Panc1 (cell line): ENCODE results near the gene SLC37A1. TPM values are rescaled to one million over a fixed set of nuclear protein-coding genes. Genes with fewer than 3 reads are reported as not detected.
"Not testable (repeated sequence)": the region's sequence is repeated elsewhere in the genome, so short reads cannot be mapped to it uniquely, and the experiment has no call there.

Experiments
- ATAC-seq: fragments of 200-7000 bp; cut with Tn5 transposase; 2 replicates; pipeline ENCODE4 v1.9.1; 2020; ENCODE audit warnings: mild to moderate bottlenecking, moderate library complexity
- BruUV-seq: library from RNA; stranded (reverse); fragments of 400-500 nt; replicated peaks from 2 replicates; lab custom pipeline; 2021; lab: Mats Ljungman, UMichigan
- CTCF ChIA-PET: fragments of 300-600 bp; sonication (Branson Sonifier 250); formaldehyde crosslinking; loops from one replicate; lab custom pipeline; 2022; ENCODE audit warnings: antibody characterized with exemption; lab: Charles Lee
- POLR2A ChIA-PET: fragments of 300-600 bp; sonication (Branson Sonifier 250); formaldehyde crosslinking; loops from one replicate; lab custom pipeline; 2022; ENCODE audit warnings: antibody characterized with exemption; lab: Charles Lee
- DNase-seq: peaks from one replicate; pipeline ENCODE4 v3.0.0-alpha.2; 2010; ENCODE audit warnings: low read depth, low spot score
- H3K27ac ChIP-seq: 2 replicates; pipeline ENCODE4 v1.5.1; 2011; ENCODE audit warnings: mild to moderate bottlenecking, low read length, inconsistent platforms
- H3K27me3 ChIP-seq: fragments of 200-500 bp; sonication (Bioruptor generic); 2 replicates; pipeline ENCODE4 v1.6.0; 2014; ENCODE audit warnings: low read length, inconsistent platforms; ENCODE audit not compliant: control insufficient read depth, insufficient read depth
- H3K36me3 ChIP-seq: fragments of 200-500 bp; sonication (Bioruptor generic); 2 replicates; pipeline ENCODE4 v1.5.1; 2014; ENCODE audit warnings: inconsistent platforms, mild to moderate bottlenecking, low read length, moderate library complexity; ENCODE audit not compliant: control insufficient read depth, insufficient read depth
- H3K4me1 ChIP-seq: 2 replicates; pipeline ENCODE4 v1.5.1; 2011; ENCODE audit warnings: inconsistent platforms, mild to moderate bottlenecking, low read length, moderate library complexity; ENCODE audit not compliant: control insufficient read depth, insufficient read depth
- H3K4me3 ChIP-seq, 2 experiments: 2 replicates each; pipeline ENCODE4 v1.5.1; 2011 to 2012; ENCODE audit warnings: low read depth in 2 of 2, low read length in 2 of 2, mild to moderate bottlenecking in 2 of 2, inconsistent platforms in 1 of 2, moderate library complexity in 1 of 2
- H3K9me3 ChIP-seq: fragments of 200-500 bp; sonication (Bioruptor generic); 2 replicates; pipeline ENCODE4 v1.5.1; 2014; ENCODE audit warnings: low read depth, mild to moderate bottlenecking, inconsistent platforms, low read length, moderate library complexity; ENCODE audit not compliant: control insufficient read depth, insufficient read depth
- POLR2AphosphoS5 ChIP-seq: IDR thresholded peaks from 2 replicates; pipeline ENCODE4 v1.6.1; 2012; ENCODE audit warnings: mild to moderate bottlenecking, low read depth, low read length, moderate library complexity
- SIN3A ChIP-seq: IDR thresholded peaks from 2 replicates; pipeline ENCODE4 v1.6.1; 2012; ENCODE audit warnings: low read depth, mild to moderate bottlenecking, low read length, moderate library complexity, borderline replicate concordance; ENCODE audit not compliant: insufficient read depth
- TCF7L2 ChIP-seq: IDR thresholded peaks from 2 replicates; pipeline ENCODE4 v1.6.1; 2011; ENCODE audit warnings: mild to moderate bottlenecking, low read depth, low read length, inconsistent platforms
- in situ Hi-C: cut with HindIII; loops from 2 replicates; pipeline ENCODE4 v1.10.0; 2016; ENCODE audit warnings: low sequenced_read_pairs, low pct_unique_long_range_greater_than_20kb
- intact Hi-C: fragments of 100-400 bp; cut with micrococcal nuclease; formaldehyde crosslinking; loops from one replicate; pipeline ENCODE4 v1.10.0; 2022; ENCODE audit not compliant: unreplicated experiment
- total RNA-seq: library from RNA; stranded (reverse); gene quantifications from one replicate; pipeline ENCODE4 v1.2.1, GENCODE V29; 2021; ENCODE audit not compliant: unreplicated experiment
- TF ChIP-seq, protein P1 (sequence below): fragments of 450-650 bp; IDR thresholded peaks from 2 replicates; pipeline ENCODE4 v1.5.1; 2017; ENCODE audit warnings: mild to moderate bottlenecking
- TF ChIP-seq, protein P2 (sequence below), 2 experiments: IDR thresholded peaks; 2 replicates each; pipeline ENCODE4 v1.6.1; 2011 to 2012; ENCODE audit warnings: low read depth in 2 of 2, control low read depth in 1 of 2, low read length in 1 of 2, mild to moderate bottlenecking in 1 of 2, moderate library complexity in 1 of 2; ENCODE audit not compliant: insufficient read depth in 1 of 2

The SLC37A1 gene
- total RNA-seq, 1 experiment from 2014 or later: 7.7 TPM

DNA sequence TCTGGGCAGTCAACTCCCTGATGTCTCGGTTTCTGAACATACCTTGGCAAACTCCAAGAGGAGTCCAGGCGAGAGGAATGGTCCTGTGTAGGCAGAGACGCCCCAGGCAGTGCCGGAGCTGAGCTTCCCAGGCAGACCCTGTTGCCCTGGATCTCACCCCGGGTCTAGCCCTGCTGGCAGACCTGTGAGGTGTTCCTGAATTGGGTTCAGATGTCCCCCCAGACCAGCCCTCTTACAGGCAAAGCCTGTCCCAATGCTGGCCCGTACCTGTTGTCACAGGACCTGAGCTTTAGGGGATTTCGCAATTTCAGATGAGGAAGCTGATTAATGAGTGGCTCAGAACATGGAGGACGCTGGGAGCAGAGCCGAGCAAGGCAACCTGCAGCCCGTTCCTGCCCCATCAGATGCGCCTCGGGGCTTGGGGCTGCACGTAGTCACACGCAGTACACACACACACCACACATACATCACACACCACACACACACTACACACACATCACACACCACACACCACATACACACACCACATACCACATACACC lies 101.2 kb downstream of the SLC37A1 start:
- no peaks in the 10 kb centered on the region for H3K4me1 ChIP-seq
- H3K4me3 ChIP-seq: no peak overlapping the region
- no TSS peak for BruUV-seq
- TF ChIP-seq TCF7L2 (no peak), POLR2AphosphoS5 (no peak), SIN3A (no peak)
- TF ChIP-seq, protein P1, sequence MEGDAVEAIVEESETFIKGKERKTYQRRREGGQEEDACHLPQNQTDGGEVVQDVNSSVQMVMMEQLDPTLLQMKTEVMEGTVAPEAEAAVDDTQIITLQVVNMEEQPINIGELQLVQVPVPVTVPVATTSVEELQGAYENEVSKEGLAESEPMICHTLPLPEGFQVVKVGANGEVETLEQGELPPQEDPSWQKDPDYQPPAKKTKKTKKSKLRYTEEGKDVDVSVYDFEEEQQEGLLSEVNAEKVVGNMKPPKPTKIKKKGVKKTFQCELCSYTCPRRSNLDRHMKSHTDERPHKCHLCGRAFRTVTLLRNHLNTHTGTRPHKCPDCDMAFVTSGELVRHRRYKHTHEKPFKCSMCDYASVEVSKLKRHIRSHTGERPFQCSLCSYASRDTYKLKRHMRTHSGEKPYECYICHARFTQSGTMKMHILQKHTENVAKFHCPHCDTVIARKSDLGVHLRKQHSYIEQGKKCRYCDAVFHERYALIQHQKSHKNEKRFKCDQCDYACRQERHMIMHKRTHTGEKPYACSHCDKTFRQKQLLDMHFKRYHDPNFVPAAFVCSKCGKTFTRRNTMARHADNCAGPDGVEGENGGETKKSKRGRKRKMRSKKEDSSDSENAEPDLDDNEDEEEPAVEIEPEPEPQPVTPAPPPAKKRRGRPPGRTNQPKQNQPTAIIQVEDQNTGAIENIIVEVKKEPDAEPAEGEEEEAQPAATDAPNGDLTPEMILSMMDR: no peak
- TF ChIP-seq, protein P2, sequence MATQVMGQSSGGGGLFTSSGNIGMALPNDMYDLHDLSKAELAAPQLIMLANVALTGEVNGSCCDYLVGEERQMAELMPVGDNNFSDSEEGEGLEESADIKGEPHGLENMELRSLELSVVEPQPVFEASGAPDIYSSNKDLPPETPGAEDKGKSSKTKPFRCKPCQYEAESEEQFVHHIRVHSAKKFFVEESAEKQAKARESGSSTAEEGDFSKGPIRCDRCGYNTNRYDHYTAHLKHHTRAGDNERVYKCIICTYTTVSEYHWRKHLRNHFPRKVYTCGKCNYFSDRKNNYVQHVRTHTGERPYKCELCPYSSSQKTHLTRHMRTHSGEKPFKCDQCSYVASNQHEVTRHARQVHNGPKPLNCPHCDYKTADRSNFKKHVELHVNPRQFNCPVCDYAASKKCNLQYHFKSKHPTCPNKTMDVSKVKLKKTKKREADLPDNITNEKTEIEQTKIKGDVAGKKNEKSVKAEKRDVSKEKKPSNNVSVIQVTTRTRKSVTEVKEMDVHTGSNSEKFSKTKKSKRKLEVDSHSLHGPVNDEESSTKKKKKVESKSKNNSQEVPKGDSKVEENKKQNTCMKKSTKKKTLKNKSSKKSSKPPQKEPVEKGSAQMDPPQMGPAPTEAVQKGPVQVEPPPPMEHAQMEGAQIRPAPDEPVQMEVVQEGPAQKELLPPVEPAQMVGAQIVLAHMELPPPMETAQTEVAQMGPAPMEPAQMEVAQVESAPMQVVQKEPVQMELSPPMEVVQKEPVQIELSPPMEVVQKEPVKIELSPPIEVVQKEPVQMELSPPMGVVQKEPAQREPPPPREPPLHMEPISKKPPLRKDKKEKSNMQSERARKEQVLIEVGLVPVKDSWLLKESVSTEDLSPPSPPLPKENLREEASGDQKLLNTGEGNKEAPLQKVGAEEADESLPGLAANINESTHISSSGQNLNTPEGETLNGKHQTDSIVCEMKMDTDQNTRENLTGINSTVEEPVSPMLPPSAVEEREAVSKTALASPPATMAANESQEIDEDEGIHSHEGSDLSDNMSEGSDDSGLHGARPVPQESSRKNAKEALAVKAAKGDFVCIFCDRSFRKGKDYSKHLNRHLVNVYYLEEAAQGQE (IDR thresholded peaks at IDR 0.05; ENCODE audit: insufficient read depth in 1 of 2, low read depth in 2 of 2, low read length in 1 of 2): no peak
- intact Hi-C loops: no loop called here
- peaks cover 2% of the 10 kb centered on the region; the same call in 1 of the 2 replicates for H3K27me3 ChIP-seq
- POLR2A ChIA-PET: no interaction called here
- no peaks in the 10 kb centered on the region for H3K9me3 ChIP-seq
- no peak for DNase-seq
- in situ Hi-C loops: no loop called here
- no peaks in the 10 kb centered on the region for H3K36me3 ChIP-seq
- peak; percentile 79 for ATAC-seq
- CTCF ChIA-PET: no interaction called here
- no peak overlapping the region for H3K27ac ChIP-seq

DNA sequence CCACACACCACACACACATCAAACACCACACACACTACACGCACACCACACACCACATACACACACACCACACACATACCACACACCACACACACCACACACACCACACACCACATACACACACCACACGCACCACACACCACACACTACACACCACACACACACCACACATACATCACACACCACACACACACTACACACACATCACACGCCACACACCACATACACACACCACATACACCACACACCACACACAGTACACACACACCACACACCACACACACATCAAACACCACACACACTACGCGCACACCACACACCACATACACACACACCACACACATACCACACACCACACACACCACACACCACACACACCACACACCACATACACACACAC lies 101.7 kb downstream of the SLC37A1 start:
- intact Hi-C loops, CTCF ChIA-PET, H3K4me3 ChIP-seq, H3K36me3 ChIP-seq, in situ Hi-C loops, ATAC-seq, H3K9me3 ChIP-seq, H3K4me1 ChIP-seq, H3K27ac ChIP-seq, POLR2A ChIA-PET, BruUV-seq, H3K27me3 ChIP-seq, DNase-seq: not testable (repeated sequence)

DNA sequence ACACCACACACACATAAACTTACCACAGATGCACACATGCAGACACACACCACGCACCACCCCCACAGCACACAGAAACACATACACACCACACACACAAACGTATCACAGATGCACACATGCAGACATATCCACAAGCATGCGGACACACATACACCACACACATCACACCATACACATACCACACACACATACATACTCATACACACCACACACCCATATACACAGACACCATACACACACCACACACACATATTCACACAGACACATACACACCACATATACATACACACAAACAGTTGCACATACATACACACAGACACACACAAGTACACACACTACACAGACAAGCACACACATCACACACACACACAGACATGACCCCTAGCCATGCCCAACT lies 102.3 kb downstream of the SLC37A1 start:
- Histone ChIP-seq H3K4me3 (no peak overlapping the region), H3K9me3 (no peaks in the 10 kb centered on the region), H3K27me3 (peaks cover 2% of the 10 kb centered on the region; the same call in 1 of the 2 replicates), H3K36me3 (no peaks in the 10 kb centered on the region), H3K4me1 (no peaks in the 10 kb centered on the region), H3K27ac (no peak overlapping the region)
- intact Hi-C loops (no loop called here), in situ Hi-C loops (no loop called here)
- ATAC-seq (no peak), DNase-seq (no peak)
- CTCF ChIA-PET: no interaction called here
- TF ChIP-seq POLR2AphosphoS5 (no peak), TCF7L2 (no peak), SIN3A (no peak)
- TF ChIP-seq, protein P2 (IDR thresholded peaks at IDR 0.05; ENCODE audit: insufficient read depth in 1 of 2, low read depth in 2 of 2, low read length in 1 of 2): no peak
- TF ChIP-seq, protein P1: no peak
- BruUV-seq: no TSS peak
- POLR2A ChIA-PET: interaction anchor here (0.6 kb wide), 1 partner anchor 414 kb away, joined by 3 read pairs; no protein-coding TSS in a partner anchor
